ENCODE data around the gene CCDC158. TPM values are rescaled to one million over a fixed set of nuclear protein-coding genes. Genes with fewer than 3 reads are reported as not detected.
A peak's percentile ranks its signal among the peaks of the same experiment; 100 is the strongest.
"Not testable (repeated sequence)": the region's sequence is repeated elsewhere in the genome, so short reads cannot be mapped to it uniquely, and the experiment has no call there.

Gene CCDC158
- total and polyA plus RNA-seq, 2 experiments from 2014 or later = 0.21 to 0.27 TPM

DNA sequence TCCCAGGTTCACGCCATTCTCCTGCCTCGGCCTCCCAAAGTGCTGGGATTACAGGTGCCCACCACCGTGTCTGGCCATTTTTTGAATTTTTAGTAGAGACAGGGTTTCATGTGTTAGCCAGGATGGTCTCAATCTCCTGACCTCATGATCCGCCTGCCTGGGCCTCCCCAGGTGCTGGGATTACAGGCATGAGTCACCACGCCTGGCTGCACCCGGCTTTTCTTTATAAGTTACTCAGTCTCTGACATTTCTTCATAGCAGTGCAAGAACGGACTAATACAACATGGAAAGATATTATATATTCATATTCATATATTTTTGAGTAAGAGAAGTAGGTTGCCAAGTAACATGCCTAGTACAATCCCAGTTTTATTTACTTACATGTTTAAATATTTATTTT is 36.9 kb upstream of the CCDC158 start:
- no peaks in the 10 kb centered on the region for H3K36me3 ChIP-seq (ENCODE audit: insufficient read depth)
- no peak overlapping the region for H3K4me2 ChIP-seq
- peak overlapping the region; percentile 88; the same call in 1 of the 2 replicates for H3K27ac ChIP-seq (ENCODE audit: low read depth)
- peaks cover 5% of the 10 kb centered on the region for H3K9me3 Mint-ChIP-seq
- no peaks in the 10 kb centered on the region for H3K27me3 ChIP-seq (ENCODE audit: insufficient read depth)
- H4K20me1 ChIP-seq (replicated peaks; ENCODE audit: insufficient read depth) = no peaks in the 10 kb centered on the region
- peak overlapping the region; percentile 64; the same call in 1 of the 2 replicates for H3K27ac Mint-ChIP-seq
- no peak for ATAC-seq
- H3K4me1 ChIP-seq (ENCODE audit: insufficient read depth) = peaks cover 21% of the 10 kb centered on the region; the same call in 1 of the 2 replicates
- H3K4me3 Mint-ChIP-seq = no peak overlapping the region
- no peak overlapping the region for H3K4me3 ChIP-seq
- no peak for DNase-seq (ENCODE audit: low spot score)
- TF ChIP-seq CREB1 (CRISPR knock-in tag; IDR thresholded peaks at IDR 0.05; ENCODE audit: low read depth) = no peak
- TF ChIP-seq POLR2AphosphoS5 (IDR thresholded peaks at IDR 0.05; ENCODE audit: low read depth) = no peak
- no peak for TF ChIP-seq REST (IDR thresholded peaks at IDR 0.05; ENCODE audit: unreplicated experiment)
- no peak for TF ChIP-seq NANOG (IDR thresholded peaks at IDR 0.05; ENCODE audit: borderline replicate concordance)
- H3F3A ChIP-seq (replicated peaks; ENCODE audit: low read depth) = no peaks in the 10 kb centered on the region
- no peaks in the 10 kb centered on the region for H3K79me2 ChIP-seq (replicated peaks; ENCODE audit: insufficient read depth)
- no peaks in the 10 kb centered on the region for H3K27me3 Mint-ChIP-seq (ENCODE audit: insufficient read depth, low read depth, poor library complexity)
- peaks cover 10% of the 10 kb centered on the region for H3K36me3 Mint-ChIP-seq (ENCODE audit: low read depth)
- no peak overlapping the region for H2AFZ ChIP-seq
- peaks cover 26% of the 10 kb centered on the region for H3K4me1 Mint-ChIP-seq
- no peaks in the 10 kb centered on the region for H3K9me2 ChIP-seq (ENCODE audit: insufficient read depth)

GRCh38 chr4:76454073-76454472 is 33.1 kb upstream of the CCDC158 start:
- H3F3A ChIP-seq (replicated peaks; ENCODE audit: low read depth); H3K27ac Mint-ChIP-seq; H3K4me1 ChIP-seq (ENCODE audit: insufficient read depth); H3K9me3 Mint-ChIP-seq; H4K20me1 ChIP-seq (replicated peaks; ENCODE audit: insufficient read depth); H3K4me3 ChIP-seq; H3K79me2 ChIP-seq (replicated peaks; ENCODE audit: insufficient read depth); H3K27ac ChIP-seq (ENCODE audit: low read depth); H3K4me2 ChIP-seq; H3K27me3 ChIP-seq (ENCODE audit: insufficient read depth); H3K4me3 Mint-ChIP-seq; ATAC-seq; H2AFZ ChIP-seq; H3K27me3 Mint-ChIP-seq (ENCODE audit: insufficient read depth, low read depth, poor library complexity); H3K9me2 ChIP-seq (ENCODE audit: insufficient read depth); DNase-seq (ENCODE audit: low spot score); H3K36me3 ChIP-seq (ENCODE audit: insufficient read depth); H3K36me3 Mint-ChIP-seq (ENCODE audit: low read depth): not testable (repeated sequence)
- H3K4me1 Mint-ChIP-seq = peaks cover 23% of the 10 kb centered on the region

- Histone ChIP-seq H3K9me2 (ENCODE audit: insufficient read depth) (no peaks in the 10 kb centered on the region), H3K27ac (ENCODE audit: low read depth) (no peak overlapping the region), H2AFZ (no peak overlapping the region), H3K36me3 (ENCODE audit: insufficient read depth) (no peaks in the 10 kb centered on the region), H3K4me2 (no peak overlapping the region), H3K79me2 (replicated peaks; ENCODE audit: insufficient read depth) (no peaks in the 10 kb centered on the region), H3K27me3 (ENCODE audit: insufficient read depth) (no peaks in the 10 kb centered on the region), H4K20me1 (replicated peaks; ENCODE audit: insufficient read depth) (no peaks in the 10 kb centered on the region), H3K4me1 (ENCODE audit: insufficient read depth) (peaks cover 8% of the 10 kb centered on the region; the same call in 1 of the 2 replicates), H3F3A (replicated peaks; ENCODE audit: low read depth) (no peaks in the 10 kb centered on the region), H3K4me3 (no peak overlapping the region)
- H3K36me3 Mint-ChIP-seq (ENCODE audit: low read depth) = no peaks in the 10 kb centered on the region
- no peaks in the 10 kb centered on the region for H3K9me3 Mint-ChIP-seq
- ATAC-seq (no peak), DNase-seq (ENCODE audit: low spot score) (no peak)
- TF ChIP-seq EZH2phosphoT487 (IDR thresholded peaks at IDR 0.05; ENCODE audit: unreplicated experiment) (no peak), CREB1 (CRISPR knock-in tag; IDR thresholded peaks at IDR 0.05; ENCODE audit: low read depth) (no peak), EZH2 (IDR thresholded peaks at IDR 0.05; ENCODE audit: low read depth, unreplicated experiment) (no peak), POLR2AphosphoS5 (IDR thresholded peaks at IDR 0.05; ENCODE audit: low read depth) (no peak)
- TF ChIP-seq, protein P1, sequence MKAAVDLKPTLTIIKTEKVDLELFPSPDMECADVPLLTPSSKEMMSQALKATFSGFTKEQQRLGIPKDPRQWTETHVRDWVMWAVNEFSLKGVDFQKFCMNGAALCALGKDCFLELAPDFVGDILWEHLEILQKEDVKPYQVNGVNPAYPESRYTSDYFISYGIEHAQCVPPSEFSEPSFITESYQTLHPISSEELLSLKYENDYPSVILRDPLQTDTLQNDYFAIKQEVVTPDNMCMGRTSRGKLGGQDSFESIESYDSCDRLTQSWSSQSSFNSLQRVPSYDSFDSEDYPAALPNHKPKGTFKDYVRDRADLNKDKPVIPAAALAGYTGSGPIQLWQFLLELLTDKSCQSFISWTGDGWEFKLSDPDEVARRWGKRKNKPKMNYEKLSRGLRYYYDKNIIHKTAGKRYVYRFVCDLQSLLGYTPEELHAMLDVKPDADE (IDR thresholded peaks at IDR 0.05) = no peak
- TF ChIP-seq, protein P2, sequence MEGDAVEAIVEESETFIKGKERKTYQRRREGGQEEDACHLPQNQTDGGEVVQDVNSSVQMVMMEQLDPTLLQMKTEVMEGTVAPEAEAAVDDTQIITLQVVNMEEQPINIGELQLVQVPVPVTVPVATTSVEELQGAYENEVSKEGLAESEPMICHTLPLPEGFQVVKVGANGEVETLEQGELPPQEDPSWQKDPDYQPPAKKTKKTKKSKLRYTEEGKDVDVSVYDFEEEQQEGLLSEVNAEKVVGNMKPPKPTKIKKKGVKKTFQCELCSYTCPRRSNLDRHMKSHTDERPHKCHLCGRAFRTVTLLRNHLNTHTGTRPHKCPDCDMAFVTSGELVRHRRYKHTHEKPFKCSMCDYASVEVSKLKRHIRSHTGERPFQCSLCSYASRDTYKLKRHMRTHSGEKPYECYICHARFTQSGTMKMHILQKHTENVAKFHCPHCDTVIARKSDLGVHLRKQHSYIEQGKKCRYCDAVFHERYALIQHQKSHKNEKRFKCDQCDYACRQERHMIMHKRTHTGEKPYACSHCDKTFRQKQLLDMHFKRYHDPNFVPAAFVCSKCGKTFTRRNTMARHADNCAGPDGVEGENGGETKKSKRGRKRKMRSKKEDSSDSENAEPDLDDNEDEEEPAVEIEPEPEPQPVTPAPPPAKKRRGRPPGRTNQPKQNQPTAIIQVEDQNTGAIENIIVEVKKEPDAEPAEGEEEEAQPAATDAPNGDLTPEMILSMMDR (conservative IDR thresholded peaks at IDR 0.05; ENCODE audit: low read depth in 2 of 2) = no peak
- H3K27me3 Mint-ChIP-seq (ENCODE audit: insufficient read depth, low read depth, poor library complexity) = no peaks in the 10 kb centered on the region
- no peak overlapping the region for H3K4me3 Mint-ChIP-seq
- H3K4me1 Mint-ChIP-seq = peaks cover 19% of the 10 kb centered on the region; the same call in 2 of the 3 replicates
- no peak overlapping the region for H3K27ac Mint-ChIP-seq
Observed at GRCh38 chr4:76453232-76453631, 32.3 kb upstream of the CCDC158 start.
